Choroid plexus epithelial cell (primary cell): ENCODE measurements around the gene STRA6.

Source experiments
- DNase-seq: peaks from one replicate; pipeline ENCODE4 v3.0.0-alpha.2; 2010; ENCODE audit warnings: low read depth
- H3K4me3 ChIP-seq: 2 replicates; pipeline ENCODE4 v1.5.1; 2011; ENCODE audit warnings: low read depth, mild to moderate bottlenecking, control low read depth, low read length, moderate library complexity
- TF ChIP-seq, protein P1 (sequence below): conservative IDR thresholded peaks from 2 replicates; pipeline ENCODE4 v1.5.1; 2011; ENCODE audit warnings: low read depth, mild to moderate bottlenecking, control low read depth, inconsistent platforms, low read length, moderate library complexity

Gene STRA6

GRCh38 chr15:74180881-74181602 is 21.5 kb downstream of the STRA6 start:
- no peak overlapping the region for H3K4me3 ChIP-seq
- DNase-seq = no peak
- TF ChIP-seq, protein P1, sequence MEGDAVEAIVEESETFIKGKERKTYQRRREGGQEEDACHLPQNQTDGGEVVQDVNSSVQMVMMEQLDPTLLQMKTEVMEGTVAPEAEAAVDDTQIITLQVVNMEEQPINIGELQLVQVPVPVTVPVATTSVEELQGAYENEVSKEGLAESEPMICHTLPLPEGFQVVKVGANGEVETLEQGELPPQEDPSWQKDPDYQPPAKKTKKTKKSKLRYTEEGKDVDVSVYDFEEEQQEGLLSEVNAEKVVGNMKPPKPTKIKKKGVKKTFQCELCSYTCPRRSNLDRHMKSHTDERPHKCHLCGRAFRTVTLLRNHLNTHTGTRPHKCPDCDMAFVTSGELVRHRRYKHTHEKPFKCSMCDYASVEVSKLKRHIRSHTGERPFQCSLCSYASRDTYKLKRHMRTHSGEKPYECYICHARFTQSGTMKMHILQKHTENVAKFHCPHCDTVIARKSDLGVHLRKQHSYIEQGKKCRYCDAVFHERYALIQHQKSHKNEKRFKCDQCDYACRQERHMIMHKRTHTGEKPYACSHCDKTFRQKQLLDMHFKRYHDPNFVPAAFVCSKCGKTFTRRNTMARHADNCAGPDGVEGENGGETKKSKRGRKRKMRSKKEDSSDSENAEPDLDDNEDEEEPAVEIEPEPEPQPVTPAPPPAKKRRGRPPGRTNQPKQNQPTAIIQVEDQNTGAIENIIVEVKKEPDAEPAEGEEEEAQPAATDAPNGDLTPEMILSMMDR = no peak

DNA sequence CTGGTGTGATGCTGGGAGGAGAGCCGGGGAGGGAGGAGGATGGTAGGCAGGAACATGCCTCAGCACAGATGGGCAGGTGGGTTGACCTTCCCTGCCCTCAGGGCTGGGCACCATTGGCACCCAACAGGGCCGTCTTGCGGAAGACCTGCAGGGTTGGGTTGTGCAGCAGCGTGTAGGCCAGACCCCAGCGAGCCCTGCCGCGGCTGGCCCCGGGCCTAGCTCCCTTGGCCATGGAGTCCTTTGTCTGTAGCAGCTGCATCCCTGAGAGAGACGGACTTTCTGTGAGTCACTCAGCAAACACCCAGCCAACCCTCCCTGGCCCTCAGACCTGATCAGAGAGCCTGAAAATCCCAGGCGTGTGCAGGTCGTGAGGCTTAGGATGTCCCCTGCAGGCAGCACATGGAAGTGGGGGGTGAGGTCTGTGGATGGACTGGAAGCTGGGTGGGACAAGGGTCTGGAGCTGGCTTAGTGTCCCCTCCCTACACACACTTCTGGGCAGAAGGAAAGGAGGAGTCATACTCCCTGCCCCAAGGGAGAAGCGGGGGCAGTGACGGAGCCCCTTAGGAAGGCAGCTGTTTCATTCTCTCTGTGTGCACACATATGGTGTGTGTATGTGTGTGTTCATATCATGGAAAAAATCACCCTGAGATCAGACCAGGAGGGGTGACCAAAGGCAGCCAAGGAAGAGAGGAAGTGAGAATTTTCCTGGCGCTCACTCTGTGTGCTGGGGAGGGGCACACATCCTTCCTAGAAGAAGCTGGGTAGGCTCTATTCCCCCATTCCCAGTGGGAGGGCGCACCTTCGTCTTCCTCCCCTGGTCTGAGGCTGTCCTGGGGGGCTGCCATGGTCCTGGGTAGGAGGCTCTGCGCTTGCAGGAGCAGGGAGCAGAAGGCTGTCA is 22.4 kb downstream of the STRA6 start:
- peak; percentile 83 for DNase-seq

DNA sequence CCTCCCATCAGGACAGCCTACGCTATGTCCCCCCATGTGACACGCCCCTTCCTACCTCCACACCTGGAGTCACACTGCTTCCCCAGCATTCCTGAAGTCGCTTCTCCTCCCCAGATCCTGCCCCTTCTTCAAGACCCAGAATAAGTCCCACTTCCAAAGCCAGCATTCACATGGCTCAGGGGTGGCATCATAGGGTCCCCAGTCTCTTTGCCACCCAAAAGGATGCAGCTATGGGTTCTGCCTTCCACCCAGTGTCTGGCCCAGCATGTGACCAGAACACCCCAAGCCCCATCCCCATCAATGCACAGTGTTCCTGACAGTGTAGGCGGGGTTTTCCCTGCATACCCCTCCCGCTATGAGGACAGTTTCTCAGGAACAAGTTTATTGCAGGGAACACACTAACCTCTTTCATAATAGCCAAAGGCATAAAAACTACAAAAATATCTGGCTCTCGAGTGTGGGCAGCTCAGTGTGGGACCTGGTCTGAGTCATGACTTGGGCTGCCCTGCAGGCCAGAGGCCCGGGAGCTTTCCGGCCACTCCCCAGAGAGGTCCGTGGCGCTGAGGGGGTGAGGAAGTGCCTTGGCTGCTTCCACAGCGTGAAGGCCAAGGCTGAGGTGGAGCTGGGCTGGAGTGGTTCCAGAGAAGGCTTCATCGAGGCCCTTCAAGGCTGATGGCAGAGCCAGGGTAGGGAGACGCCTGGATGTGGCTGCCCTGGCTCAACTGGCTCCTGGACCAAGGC is 23.3 kb downstream of the STRA6 start:
- peak; percentile 96 for DNase-seq
- H3K4me3 ChIP-seq = no peak overlapping the region
- TF ChIP-seq, protein P1 = no peak

More for the DNA sequence above, 22.4 kb downstream of the STRA6 start:
- no peak overlapping the region for H3K4me3 ChIP-seq
- TF ChIP-seq, protein P1 = peak; percentile 47

- H3K4me3 ChIP-seq = no peak overlapping the region
- DNase-seq = no peak
- TF ChIP-seq, protein P1 = no peak
Measured at GRCh38 chr15:74178326-74179100, 24.1 kb downstream of the STRA6 start.

- peak; percentile 34 for DNase-seq
- TF ChIP-seq, protein P1 = no peak
- peak overlapping the region; percentile 5 for H3K4me3 ChIP-seq
Measured at GRCh38 chr15:74176262-74177214, 26.0 kb downstream of the STRA6 start.
